ENCODE data around the gene PLXNA1.

Gene PLXNA1

GRCh38 chr3:126968391-126969390 lies 14.2 kb upstream of the PLXNA1 start:
- TF ChIP-seq ZFX (IDR thresholded peaks at IDR 0.05; ENCODE audit: borderline replicate concordance) (no peak), CTCF (IDR thresholded peaks at IDR 0.05) (no peak)
- H3K27ac ChIP-seq, result no peak overlapping the region

GRCh38 chr3:126969586-126969985 lies 13.3 kb upstream of the PLXNA1 start:
- TF ChIP-seq ZFX (IDR thresholded peaks at IDR 0.05; ENCODE audit: borderline replicate concordance), result no peak
- TF ChIP-seq CTCF (IDR thresholded peaks at IDR 0.05), result no peak
- no peak overlapping the region for H3K27ac ChIP-seq

GRCh38 chr3:126970101-126970500 lies 12.8 kb upstream of the PLXNA1 start:
- H3K27ac ChIP-seq, result no peak overlapping the region
- no peak for TF ChIP-seq ZFX (IDR thresholded peaks at IDR 0.05; ENCODE audit: borderline replicate concordance)
- no peak for TF ChIP-seq CTCF (IDR thresholded peaks at IDR 0.05)

DNA sequence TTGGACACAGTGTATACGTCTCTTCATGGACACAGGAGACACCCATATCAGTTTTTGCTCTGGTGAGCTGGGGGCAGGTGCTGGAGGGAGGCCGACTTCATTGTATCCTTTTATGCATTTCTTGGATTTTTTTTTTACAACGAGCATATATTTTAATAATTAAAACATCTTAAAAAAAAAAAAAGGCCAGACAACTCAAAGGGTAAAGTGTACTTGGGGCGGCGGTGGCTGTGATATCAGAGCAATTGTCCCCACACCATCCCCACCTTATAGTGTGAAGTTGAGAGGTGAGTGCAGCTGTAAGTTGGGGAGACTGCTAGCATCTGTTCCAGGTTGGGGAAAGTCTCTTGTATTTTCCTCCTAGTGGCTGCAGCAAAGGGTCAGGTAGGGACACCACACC lies 12.0 kb upstream of the PLXNA1 start:
- TF ChIP-seq CTCF (IDR thresholded peaks at IDR 0.05) (no peak), ZFX (IDR thresholded peaks at IDR 0.05; ENCODE audit: borderline replicate concordance) (no peak)
- H3K27ac ChIP-seq, result no peak overlapping the region

GRCh38 chr3:126971891-126972351 lies 11.0 kb upstream of the PLXNA1 start:
- no peak for TF ChIP-seq ZFX (IDR thresholded peaks at IDR 0.05; ENCODE audit: borderline replicate concordance)
- no peak for TF ChIP-seq CTCF (IDR thresholded peaks at IDR 0.05)
- H3K27ac ChIP-seq, result no peak overlapping the region

- TF ChIP-seq ZFX (IDR thresholded peaks at IDR 0.05; ENCODE audit: borderline replicate concordance), result no peak
- no peak for TF ChIP-seq CTCF (IDR thresholded peaks at IDR 0.05)
- no peak overlapping the region for H3K27ac ChIP-seq
These were observed 10.0 kb upstream of the PLXNA1 start for GRCh38 chr3:126972866-126973265.

GRCh38 chr3:126973814-126974213 lies 9.1 kb upstream of the PLXNA1 start:
- no peak overlapping the region for H3K27ac ChIP-seq
- TF ChIP-seq ZFX (IDR thresholded peaks at IDR 0.05; ENCODE audit: borderline replicate concordance), result no peak
- TF ChIP-seq CTCF (IDR thresholded peaks at IDR 0.05), result no peak

All from 22Rv1 (cell line).